Mesendoderm (in vitro differentiated cells): ENCODE measurements around the gene VRK2.

ENCODE experiments used
- DNase-seq: peaks from one replicate; pipeline ENCODE4 v3.0.0; 2013
- H2AK5ac ChIP-seq: 2 replicates; pipeline ENCODE4 v1.6.1; 2013; ENCODE audit warnings: low read length, inconsistent platforms
- H2BK120ac ChIP-seq: 2 replicates; pipeline ENCODE4 v1.6.1; 2013; ENCODE audit warnings: low read depth, mild to moderate bottlenecking, low read length, moderate library complexity, mixed read lengths
- H2BK15ac ChIP-seq: replicated peaks from 2 replicates; pipeline ENCODE4 v1.6.1; 2013; ENCODE audit warnings: low read depth, mild to moderate bottlenecking, moderate library complexity
- H2BK5ac ChIP-seq: 2 replicates; pipeline ENCODE4 v1.6.1; 2013; ENCODE audit warnings: low read length, inconsistent platforms
- H3K18ac ChIP-seq: 2 replicates; pipeline ENCODE4 v1.6.1; 2013; ENCODE audit warnings: mild to moderate bottlenecking, low read length, mixed read lengths
- H3K23ac ChIP-seq: one replicate; pipeline ENCODE4 v1.6.1; 2013; ENCODE audit warnings: low read length
- H3K27ac ChIP-seq: 2 replicates; pipeline ENCODE4 v1.5.1; 2013; ENCODE audit warnings: low read depth, mild to moderate bottlenecking, inconsistent platforms, low read length, moderate library complexity
- H3K27me3 ChIP-seq: 2 replicates; pipeline ENCODE4 v1.6.1; 2013; ENCODE audit warnings: low read length, control low read depth, mild to moderate bottlenecking, inconsistent platforms; ENCODE audit not compliant: insufficient read depth, poor library complexity
- H3K36me3 ChIP-seq: 2 replicates; pipeline ENCODE4 v1.6.1; 2013; ENCODE audit warnings: low read length, inconsistent platforms; ENCODE audit not compliant: control insufficient read depth, insufficient read depth
- H3K4ac ChIP-seq: one replicate; pipeline ENCODE4 v1.6.1; 2013; ENCODE audit warnings: low read depth, mild to moderate bottlenecking, low read length, moderate library complexity
- H3K4me1 ChIP-seq: 2 replicates; pipeline ENCODE4 v1.6.1; 2013; ENCODE audit warnings: low read depth, low read length, inconsistent platforms; ENCODE audit not compliant: control insufficient read depth
- H3K4me2 ChIP-seq: 2 replicates; pipeline ENCODE4 v1.6.1; 2013; ENCODE audit warnings: low read length
- H3K4me3 ChIP-seq: 2 replicates; pipeline ENCODE4 v1.5.1; 2013; ENCODE audit warnings: mild to moderate bottlenecking, low read length
- H3K56ac ChIP-seq: one replicate; pipeline ENCODE4 v1.6.1; 2013; ENCODE audit warnings: low read length
- H3K79me1 ChIP-seq: 2 replicates; pipeline ENCODE4 v1.6.1; 2013; ENCODE audit warnings: low read length, inconsistent platforms
- H3K79me2 ChIP-seq: 2 replicates; pipeline ENCODE4 v1.6.1; 2013; ENCODE audit warnings: mild to moderate bottlenecking, low read length; ENCODE audit not compliant: control insufficient read depth, insufficient read depth
- H3K9ac ChIP-seq: 2 replicates; pipeline ENCODE4 v1.6.1; 2013; ENCODE audit warnings: low read length, inconsistent platforms
- H4K5ac ChIP-seq: one replicate; pipeline ENCODE4 v1.6.1; 2013; ENCODE audit warnings: low read length
- H4K8ac ChIP-seq: one replicate; pipeline ENCODE4 v1.6.1; 2013; ENCODE audit warnings: low read depth, mild to moderate bottlenecking, control low read depth, low read length, moderate library complexity
- WGBS: extraction: QIAGEN DNeasy Blood & Tissue Kit; methylation state at CpG from one replicate; pipeline ENCODE4 v1.1.7; 2013; ENCODE audit warnings: low lambda C conversion rate, missing lambda C conversion rate; ENCODE audit not compliant: insufficient coverage; ENCODE audit errors: extremely low coverage; 5-methylcytosine and 5-hydroxymethylcytosine counted together

VRK2 gene

DNA sequence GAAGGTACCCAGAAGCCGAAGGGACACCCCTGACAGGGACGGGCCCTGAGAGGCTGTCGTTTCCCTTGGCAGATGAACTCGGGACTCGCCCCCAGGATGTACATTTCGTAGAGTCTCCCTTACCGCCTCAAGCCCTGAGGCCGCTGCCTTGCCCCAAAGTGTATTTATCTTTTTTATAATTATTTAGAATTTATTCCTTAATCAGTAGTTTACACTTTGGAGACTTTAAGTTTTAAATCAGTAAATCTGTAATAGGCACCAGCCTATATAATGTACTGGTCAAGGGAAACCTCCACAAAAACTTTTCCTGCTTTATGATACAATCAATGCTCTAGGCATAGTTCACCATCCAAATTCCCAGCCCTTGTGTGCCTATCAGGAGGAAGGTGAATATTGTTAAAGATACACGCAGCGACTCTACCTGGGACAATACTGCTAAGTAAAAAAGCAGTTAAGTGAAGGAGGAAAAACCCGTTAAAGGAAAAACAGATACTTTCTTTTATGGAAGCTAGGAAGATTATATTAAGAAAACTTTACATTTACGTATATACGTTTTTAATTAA, 848 bp downstream of the VRK2 start:
- Histone ChIP-seq H4K5ac (no peak overlapping the region), H2BK5ac (no peak overlapping the region), H3K4ac (no peak overlapping the region), H3K79me2 (no peaks in the 10 kb centered on the region), H3K36me3 (no peaks in the 10 kb centered on the region), H3K4me2 (peak overlapping the region; percentile 48), H3K56ac (peak overlapping the region; percentile 98), H3K4me3 (peak overlapping the region; percentile 72), H3K9ac (peak overlapping the region; percentile 84), H3K79me1 (no peaks in the 10 kb centered on the region), H3K23ac (no peak overlapping the region), H2AK5ac (no peak overlapping the region), H4K8ac (peak overlapping the region; percentile 39), H3K18ac (peak overlapping the region; percentile 52), H3K27me3 (no peaks in the 10 kb centered on the region), H3K4me1 (peaks cover 1% of the 10 kb centered on the region), H3K27ac (peak overlapping the region; percentile 77), H2BK120ac (no peak overlapping the region), H2BK15ac (no peak overlapping the region)
- no CpG with 5 or more reads among the region's 13 CpGs for WGBS
- no peak for DNase-seq

DNA sequence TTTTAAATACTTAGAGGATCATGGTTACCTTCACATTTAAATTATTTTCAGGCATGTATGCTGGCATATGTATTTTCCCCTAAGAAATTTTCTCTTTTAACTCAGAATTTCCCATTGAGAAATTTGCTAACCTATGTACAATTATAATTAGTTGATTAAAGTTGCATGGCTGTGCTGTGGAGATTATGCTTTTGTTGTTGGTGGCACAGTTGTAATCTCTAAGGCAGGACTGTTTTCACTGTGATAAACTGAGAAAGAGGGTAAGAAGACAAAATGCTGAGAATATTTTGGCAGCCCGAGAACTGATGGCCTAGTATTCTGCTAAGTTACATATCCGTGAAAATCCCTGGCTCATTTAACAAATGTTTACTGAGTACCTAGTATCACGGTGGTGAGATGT, 1.4 kb downstream of the VRK2 start:
- no peak overlapping the region for H2AK5ac ChIP-seq
- no peaks in the 10 kb centered on the region for H3K79me1 ChIP-seq
- no peak for DNase-seq
- peak overlapping the region; percentile 6 for H4K5ac ChIP-seq
- no peaks in the 10 kb centered on the region for H3K27me3 ChIP-seq
- H3K4ac ChIP-seq = no peak overlapping the region
- no peaks in the 10 kb centered on the region for H3K36me3 ChIP-seq
- WGBS = no CpG with 5 or more reads among the region's 3 CpGs
- no peak overlapping the region for H2BK120ac ChIP-seq
- no peak overlapping the region for H3K4me3 ChIP-seq
- no peak overlapping the region for H3K27ac ChIP-seq
- H3K4me2 ChIP-seq = no peak overlapping the region
- H3K4me1 ChIP-seq = peaks cover 1% of the 10 kb centered on the region
- no peak overlapping the region for H3K18ac ChIP-seq
- no peak overlapping the region for H3K23ac ChIP-seq
- no peak overlapping the region for H4K8ac ChIP-seq
- H3K56ac ChIP-seq = peak overlapping the region; percentile 58
- peak overlapping the region; percentile 58 for H3K9ac ChIP-seq
- H2BK15ac ChIP-seq = no peak overlapping the region
- no peak overlapping the region for H2BK5ac ChIP-seq
- H3K79me2 ChIP-seq = no peaks in the 10 kb centered on the region

DNA sequence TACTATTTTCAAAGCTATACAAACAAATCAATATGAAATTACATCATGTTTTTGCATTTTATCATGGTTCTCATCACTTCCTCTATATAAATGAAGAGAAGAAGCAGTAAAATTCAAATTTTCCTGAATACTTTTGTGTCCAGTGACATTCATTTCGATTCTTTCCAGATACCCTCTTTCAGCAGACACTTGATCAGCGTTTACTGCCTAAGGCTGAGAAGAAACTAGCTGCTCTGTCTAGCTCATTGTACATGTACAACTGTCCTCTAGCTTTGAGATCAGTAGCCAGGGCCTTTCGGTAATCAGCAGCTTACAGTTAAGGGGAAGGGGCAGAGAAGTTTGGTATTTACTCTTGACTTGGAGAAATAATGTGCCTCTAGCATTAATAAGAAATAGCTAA, 4.8 kb downstream of the VRK2 start:
- Histone ChIP-seq H3K4ac (no peak overlapping the region), H3K56ac (no peak overlapping the region), H3K23ac (no peak overlapping the region), H3K27ac (no peak overlapping the region), H3K4me3 (no peak overlapping the region), H4K5ac (no peak overlapping the region), H3K36me3 (no peaks in the 10 kb centered on the region), H2BK5ac (no peak overlapping the region), H3K4me2 (no peak overlapping the region), H3K18ac (no peak overlapping the region), H2BK120ac (no peak overlapping the region), H3K9ac (no peak overlapping the region), H3K79me2 (no peaks in the 10 kb centered on the region), H2AK5ac (no peak overlapping the region), H3K4me1 (no peaks in the 10 kb centered on the region), H3K79me1 (peaks cover 2% of the 10 kb centered on the region), H2BK15ac (no peak overlapping the region), H3K27me3 (no peaks in the 10 kb centered on the region), H4K8ac (no peak overlapping the region)
- DNase-seq = no peak
- WGBS = no CpG with 5 or more reads among the region's 3 CpGs

DNA sequence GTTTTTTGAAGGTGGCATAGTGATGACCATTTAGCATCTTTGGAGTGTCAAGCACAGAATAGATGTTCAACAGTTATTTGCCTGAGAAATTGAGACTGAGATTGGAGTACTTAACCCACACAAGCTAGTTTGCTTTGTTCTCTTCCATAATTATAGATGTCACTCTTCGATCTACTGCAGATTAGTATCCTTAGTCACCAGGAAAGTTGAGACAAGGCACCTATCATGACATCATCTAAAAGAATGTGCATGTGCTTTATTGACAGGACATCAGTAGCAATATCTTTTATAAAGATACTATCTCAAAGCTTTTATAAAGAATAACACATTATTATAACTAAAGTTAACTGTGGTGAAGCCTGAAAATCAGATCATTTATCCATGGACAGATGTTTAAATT, 6.4 kb downstream of the VRK2 start:
- Histone ChIP-seq H3K18ac (no peak overlapping the region), H4K8ac (no peak overlapping the region), H3K56ac (no peak overlapping the region), H3K36me3 (no peaks in the 10 kb centered on the region), H3K27ac (no peak overlapping the region), H3K27me3 (no peaks in the 10 kb centered on the region), H3K9ac (no peak overlapping the region), H3K4ac (no peak overlapping the region), H3K4me1 (no peaks in the 10 kb centered on the region), H3K23ac (no peak overlapping the region), H2BK5ac (no peak overlapping the region), H3K79me1 (peaks cover 2% of the 10 kb centered on the region), H4K5ac (no peak overlapping the region), H2BK120ac (no peak overlapping the region), H2BK15ac (no peak overlapping the region), H3K4me3 (no peak overlapping the region), H3K79me2 (no peaks in the 10 kb centered on the region), H3K4me2 (no peak overlapping the region), H2AK5ac (no peak overlapping the region)
- no peak for DNase-seq
- no CpG with 5 or more reads among the region's 1 CpG for WGBS

DNA sequence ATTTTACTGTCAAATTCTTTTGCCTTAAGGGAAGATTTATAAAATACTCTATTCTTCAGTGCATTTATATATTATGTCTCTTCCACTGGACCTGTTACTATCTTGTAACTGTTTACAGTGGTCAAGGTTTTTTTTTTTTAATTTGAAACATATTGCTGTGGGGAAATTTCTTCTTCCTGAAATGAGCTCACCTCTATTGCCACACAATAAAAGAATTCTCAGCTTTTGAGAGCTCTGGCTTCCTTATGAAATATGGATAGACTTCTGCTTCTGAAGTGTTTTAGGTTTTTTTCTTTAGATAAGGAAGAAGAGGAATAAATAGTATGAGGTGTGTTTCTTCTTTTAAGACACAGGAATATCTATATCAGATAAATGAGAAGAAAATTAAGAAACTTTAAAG, 7.7 kb downstream of the VRK2 start:
- H3K27me3 ChIP-seq = no peaks in the 10 kb centered on the region
- no peak overlapping the region for H3K4me2 ChIP-seq
- H4K5ac ChIP-seq = no peak overlapping the region
- H3K27ac ChIP-seq = no peak overlapping the region
- H3K56ac ChIP-seq = no peak overlapping the region
- no peak overlapping the region for H3K9ac ChIP-seq
- H3K4me1 ChIP-seq = no peaks in the 10 kb centered on the region
- H2BK120ac ChIP-seq = no peak overlapping the region
- H3K4ac ChIP-seq = no peak overlapping the region
- no peak for DNase-seq
- H3K79me1 ChIP-seq = peaks cover 2% of the 10 kb centered on the region
- no peak overlapping the region for H3K4me3 ChIP-seq
- H3K18ac ChIP-seq = no peak overlapping the region
- no peak overlapping the region for H2BK15ac ChIP-seq
- H3K79me2 ChIP-seq = no peaks in the 10 kb centered on the region
- H4K8ac ChIP-seq = no peak overlapping the region
- no peak overlapping the region for H2BK5ac ChIP-seq
- no peaks in the 10 kb centered on the region for H3K36me3 ChIP-seq
- no peak overlapping the region for H3K23ac ChIP-seq
- H2AK5ac ChIP-seq = no peak overlapping the region

DNA sequence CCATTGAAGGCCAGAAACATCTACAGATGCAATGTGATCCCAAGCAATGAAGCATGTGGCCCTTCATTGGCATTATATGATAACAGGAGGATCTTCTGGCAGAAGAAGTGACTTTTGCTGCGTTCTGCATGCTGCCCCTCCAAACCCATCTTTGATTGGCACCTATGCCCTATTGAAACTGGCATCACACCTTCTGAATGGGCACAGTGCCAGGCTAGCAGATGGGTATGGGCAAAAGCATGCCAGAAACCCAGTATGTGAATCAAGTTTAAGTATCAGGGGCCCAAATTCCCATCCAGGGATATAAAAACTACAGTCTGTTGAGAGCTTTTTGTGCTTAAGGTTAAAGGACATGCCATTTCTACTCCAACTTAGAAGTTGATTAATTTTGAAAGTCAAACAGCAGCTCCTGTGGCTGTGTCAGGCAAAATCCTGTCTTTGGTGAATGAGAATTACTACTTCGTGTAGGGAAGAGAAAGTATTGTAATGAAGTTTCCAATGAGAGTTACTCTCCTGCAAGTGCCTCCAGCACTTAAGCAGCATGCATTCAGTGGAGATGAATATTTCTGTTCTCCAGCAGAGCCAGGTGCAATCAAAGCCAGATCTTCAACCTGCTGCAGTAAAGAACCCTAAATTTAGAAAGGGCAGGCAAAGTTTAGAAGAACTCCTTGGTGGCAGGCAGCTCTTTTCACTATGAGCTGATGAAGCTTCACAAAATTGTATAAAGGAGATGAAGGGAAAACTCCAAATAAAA, 8.6 kb downstream of the VRK2 start:
- peaks cover 2% of the 10 kb centered on the region for H3K79me1 ChIP-seq
- no peak overlapping the region for H3K9ac ChIP-seq
- no peak overlapping the region for H2AK5ac ChIP-seq
- no peak overlapping the region for H2BK120ac ChIP-seq
- WGBS = no CpG with 5 or more reads among the region's 2 CpGs
- H2BK15ac ChIP-seq = no peak overlapping the region
- DNase-seq = no peak
- H3K56ac ChIP-seq = no peak overlapping the region
- no peak overlapping the region for H3K23ac ChIP-seq
- no peak overlapping the region for H3K18ac ChIP-seq
- no peak overlapping the region for H4K5ac ChIP-seq
- no peak overlapping the region for H3K4me2 ChIP-seq
- H3K36me3 ChIP-seq = no peaks in the 10 kb centered on the region
- no peaks in the 10 kb centered on the region for H3K4me1 ChIP-seq
- H3K79me2 ChIP-seq = no peaks in the 10 kb centered on the region
- no peak overlapping the region for H4K8ac ChIP-seq
- H3K4ac ChIP-seq = no peak overlapping the region
- H2BK5ac ChIP-seq = no peak overlapping the region
- no peaks in the 10 kb centered on the region for H3K27me3 ChIP-seq
- no peak overlapping the region for H3K27ac ChIP-seq
- no peak overlapping the region for H3K4me3 ChIP-seq
